Natural killer cell (primary cell): ENCODE results near the gene NKX6-2. TPM values are rescaled to one million over a fixed set of nuclear protein-coding genes. Genes with fewer than 3 reads are reported as not detected.

Source experiments
- ATAC-seq, 3 donors: fragments of 150-1000 bp in 2 of 3; fragments of 200-7000 bp in 1 of 3; cut with Tn5 transposase; 1 replicate in 1 of 3; 2 replicates in 2 of 3; pipeline ENCODE4 v1.10.0; 2021; ENCODE audit warnings: mild to moderate bottlenecking in 2 of 3, moderate library complexity in 2 of 3
- DNase-seq, 2 donors: peaks; one replicate each; pipeline versions ENCODE4 v3.0.0 to v3.0.0-alpha.2; 2013 to 2021; ENCODE audit warnings: mixed read lengths in 1 of 2
- H3K27ac ChIP-seq: one replicate; pipeline ENCODE4 v1.5.1; 2013; ENCODE audit warnings: mild to moderate bottlenecking, low read length
- H3K27me3 ChIP-seq: one replicate; pipeline ENCODE4 v1.6.1; 2013; ENCODE audit warnings: low read length; ENCODE audit not compliant: control insufficient read depth, insufficient read depth
- H3K36me3 ChIP-seq: one replicate; pipeline ENCODE4 v1.6.1; 2013; ENCODE audit warnings: low read length; ENCODE audit not compliant: control insufficient read depth, insufficient read depth
- H3K4me1 ChIP-seq: one replicate; pipeline ENCODE4 v1.6.1; 2013; ENCODE audit warnings: low read length; ENCODE audit not compliant: control insufficient read depth, insufficient read depth
- H3K4me3 ChIP-seq: one replicate; pipeline ENCODE4 v1.5.1; 2013; ENCODE audit warnings: low read length
- H3K9me3 ChIP-seq: one replicate; pipeline ENCODE4 v1.6.1; 2013; ENCODE audit warnings: low read length; ENCODE audit not compliant: control insufficient read depth, insufficient read depth
- H3K27ac Mint-ChIP-seq, 2 donors: one replicate each; pipeline ENCODE4 v1.8.0; 2022; ENCODE audit warnings: mild to moderate bottlenecking in 2 of 2, mixed read lengths in 2 of 2, moderate library complexity in 1 of 2
- H3K27me3 Mint-ChIP-seq, 2 donors: one replicate each; pipeline ENCODE4 v1.8.0; 2022; ENCODE audit warnings: low read depth in 2 of 2, mixed read lengths in 2 of 2
- H3K36me3 Mint-ChIP-seq: one replicate; pipeline ENCODE4 v1.8.0; 2022; ENCODE audit warnings: mixed read lengths
- H3K4me1 Mint-ChIP-seq, 2 donors: one replicate each; pipeline ENCODE4 v1.8.0; 2022; ENCODE audit warnings: mixed read lengths in 2 of 2
- H3K4me3 Mint-ChIP-seq: one replicate; pipeline ENCODE4 v1.8.0; 2022; ENCODE audit warnings: mild to moderate bottlenecking, moderate library complexity, mixed read lengths
- H3K9me3 Mint-ChIP-seq, 2 donors: one replicate each; pipeline ENCODE4 v1.8.0; 2022; ENCODE audit warnings: mixed read lengths in 2 of 2
- WGBS: methylation state at CpG from one replicate; pipeline ENCODE4 v1.1.7; 2013; ENCODE audit warnings: missing lambda C conversion rate; ENCODE audit not compliant: insufficient coverage; 5-methylcytosine and 5-hydroxymethylcytosine counted together
- intact Hi-C: fragments of 100-400 bp; cut with micrococcal nuclease; formaldehyde crosslinking; loops from one replicate; pipeline ENCODE4 v1.14.2; 2022
- total RNA-seq, 4 donors: library from RNA; stranded (reverse); fragments of 120-200 nt in 1 of 4; gene quantifications; one replicate each; pipeline versions ENCODE4 v1.2.3 to v1.2.4, GENCODE V29; 2013 to 2022
- TF ChIP-seq, protein P1 (sequence below): fragments of 200-600 bp; IDR thresholded peaks from one replicate; pipeline ENCODE4 v1.8.0; 2022; ENCODE audit warnings: antibody characterized with exemption

Gene NKX6-2
- total RNA-seq, 3 donors from 2014 or later (not counting 1 experiment from before 2014, with no cell fraction given): not detected

- Histone ChIP-seq H3K4me1 (peaks cover 3% of the 10 kb centered on the region), H3K4me3 (no peak overlapping the region), H3K36me3 (no peaks in the 10 kb centered on the region), H3K27me3 (peaks cover 4% of the 10 kb centered on the region), H3K27ac (no peak overlapping the region), H3K9me3 (no peaks in the 10 kb centered on the region)
- Mint-ChIP-seq H3K36me3 (no peaks in the 10 kb centered on the region), H3K4me1 (no peaks in the 10 kb centered on the region), H3K27me3 (peaks cover 8 to 10% of the 10 kb centered on the region in 2 donors), H3K4me3 (no peak overlapping the region), H3K27ac (no peak overlapping the region), H3K9me3 (no peaks in the 10 kb centered on the region)
- TF ChIP-seq, protein P1, sequence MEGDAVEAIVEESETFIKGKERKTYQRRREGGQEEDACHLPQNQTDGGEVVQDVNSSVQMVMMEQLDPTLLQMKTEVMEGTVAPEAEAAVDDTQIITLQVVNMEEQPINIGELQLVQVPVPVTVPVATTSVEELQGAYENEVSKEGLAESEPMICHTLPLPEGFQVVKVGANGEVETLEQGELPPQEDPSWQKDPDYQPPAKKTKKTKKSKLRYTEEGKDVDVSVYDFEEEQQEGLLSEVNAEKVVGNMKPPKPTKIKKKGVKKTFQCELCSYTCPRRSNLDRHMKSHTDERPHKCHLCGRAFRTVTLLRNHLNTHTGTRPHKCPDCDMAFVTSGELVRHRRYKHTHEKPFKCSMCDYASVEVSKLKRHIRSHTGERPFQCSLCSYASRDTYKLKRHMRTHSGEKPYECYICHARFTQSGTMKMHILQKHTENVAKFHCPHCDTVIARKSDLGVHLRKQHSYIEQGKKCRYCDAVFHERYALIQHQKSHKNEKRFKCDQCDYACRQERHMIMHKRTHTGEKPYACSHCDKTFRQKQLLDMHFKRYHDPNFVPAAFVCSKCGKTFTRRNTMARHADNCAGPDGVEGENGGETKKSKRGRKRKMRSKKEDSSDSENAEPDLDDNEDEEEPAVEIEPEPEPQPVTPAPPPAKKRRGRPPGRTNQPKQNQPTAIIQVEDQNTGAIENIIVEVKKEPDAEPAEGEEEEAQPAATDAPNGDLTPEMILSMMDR: no peak
- ATAC-seq (no peak), DNase-seq (no peak)
- intact Hi-C loops: no loop called here
- 3% methylated on average over 80 of the region's 80 CpGs for WGBS
Measured at GRCh38 chr10:132787495-132788179, 1.7 kb upstream of the NKX6-2 start.

DNA sequence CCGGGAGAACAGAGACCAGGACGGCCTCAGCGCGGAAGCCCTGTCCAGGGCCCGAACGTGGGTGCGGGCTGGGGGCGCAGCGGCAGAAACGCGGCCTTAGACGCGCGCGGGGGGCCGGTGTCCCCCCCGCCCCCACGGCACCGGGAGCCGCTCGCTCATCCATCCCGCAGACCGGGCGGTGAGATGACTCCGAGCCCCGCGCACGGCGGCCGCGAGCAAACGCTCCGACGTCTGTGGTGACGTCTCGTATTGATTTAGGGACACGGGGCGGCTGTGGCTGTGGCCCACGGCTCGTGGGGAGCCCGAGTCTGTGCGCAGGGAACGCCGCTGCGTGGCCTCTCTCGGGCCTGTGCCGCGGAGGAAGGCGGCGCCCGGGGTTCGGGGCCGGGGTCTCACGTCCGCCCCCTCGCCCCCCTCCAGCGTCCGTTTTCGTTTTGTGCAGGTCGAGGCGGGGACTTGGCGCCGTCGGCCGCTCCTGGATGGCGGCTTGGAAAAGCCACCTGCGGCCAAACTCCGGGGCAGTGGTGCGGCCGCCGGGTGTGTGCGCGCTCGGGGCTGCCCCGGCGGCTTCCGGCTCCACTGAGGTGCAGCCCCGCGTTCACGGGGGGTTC is 1.0 kb upstream of the NKX6-2 start:
- ATAC-seq (no peak), DNase-seq (no peak)
- Histone ChIP-seq H3K4me3 (no peak overlapping the region), H3K27me3 (peaks cover 4% of the 10 kb centered on the region), H3K36me3 (peaks cover 2% of the 10 kb centered on the region), H3K9me3 (no peaks in the 10 kb centered on the region), H3K4me1 (peaks cover 3% of the 10 kb centered on the region), H3K27ac (no peak overlapping the region)
- H3K4me1 Mint-ChIP-seq: no peaks in the 10 kb centered on the region
- no peak overlapping the region for H3K4me3 Mint-ChIP-seq
- H3K27me3 Mint-ChIP-seq: peaks cover 8 to 10% of the 10 kb centered on the region in 2 donors
- 4% methylated on average over 80 of the region's 80 CpGs for WGBS
- H3K9me3 Mint-ChIP-seq: no peaks in the 10 kb centered on the region
- TF ChIP-seq, protein P1: no peak
- intact Hi-C loops: no loop called here
- no peak overlapping the region for H3K27ac Mint-ChIP-seq
- no peaks in the 10 kb centered on the region for H3K36me3 Mint-ChIP-seq

GRCh38 chr10:132786476-132786883 is 533 bp upstream of the NKX6-2 start:
- H3K27me3 ChIP-seq: peaks cover 4% of the 10 kb centered on the region
- TF ChIP-seq, protein P1: no peak
- no peak overlapping the region for H3K4me3 Mint-ChIP-seq
- ATAC-seq (no peak), DNase-seq (no peak)
- 13% methylated on average over 58 of the region's 58 CpGs for WGBS
- no peak overlapping the region for H3K27ac ChIP-seq
- H3K9me3 ChIP-seq: no peaks in the 10 kb centered on the region
- no peak overlapping the region for H3K27ac Mint-ChIP-seq
- no peaks in the 10 kb centered on the region for H3K36me3 Mint-ChIP-seq
- no peak overlapping the region for H3K4me3 ChIP-seq
- no peaks in the 10 kb centered on the region for H3K4me1 Mint-ChIP-seq
- H3K27me3 Mint-ChIP-seq: peaks cover 8 to 10% of the 10 kb centered on the region in 2 donors
- peaks cover 4% of the 10 kb centered on the region for H3K36me3 ChIP-seq
- intact Hi-C loops: no loop called here
- peaks cover 3% of the 10 kb centered on the region for H3K4me1 ChIP-seq
- H3K9me3 Mint-ChIP-seq: no peaks in the 10 kb centered on the region
